ENCODE results near the gene MMEL1.
A peak's percentile ranks its signal among the peaks of the same experiment; 100 is the strongest.

Gene MMEL1

GRCh38 chr1:2560299-2561073 lies 72.3 kb downstream of the MMEL1 start:
- H2BK5ac ChIP-seq (ENCODE audit: low read length): peak overlapping the region; percentile 62
- no peaks in the 10 kb centered on the region for H3K9me3 ChIP-seq (replicated peaks in 1 of 2; ENCODE audit: control insufficient read depth in 2 of 2, insufficient read depth in 1 of 2, low read depth in 1 of 2, low read length in 2 of 2)
- H2BK120ac ChIP-seq (ENCODE audit: low read depth, low read length): no peak overlapping the region
- H3K27me3 ChIP-seq (ENCODE audit: control insufficient read depth in 3 of 3, insufficient read depth in 3 of 3, low read depth in 1 of 3, low read length in 3 of 3): peaks cover 0 to 41% (median 0%) of the 10 kb centered on the region in 3 experiments
- no peak overlapping the region for H3K18ac ChIP-seq (ENCODE audit: low read length)
- H3K4me1 ChIP-seq (ENCODE audit: control insufficient read depth in 2 of 2, insufficient read depth in 1 of 2, low read depth in 1 of 2, low read length in 2 of 2): peaks cover 7 to 15% of the 10 kb centered on the region in 2 donors
- no CpG with 5 or more reads among the region's 15 CpGs for WGBS, 2 donors (ENCODE audit: extremely low coverage in 2 of 2, insufficient read length in 2 of 2, insufficient replicate concordance in 1 of 2)
- no peak overlapping the region for H2AFZ ChIP-seq (ENCODE audit: low read length)
- DNase-seq (ENCODE audit: low spot score): no peak
- no peak overlapping the region for H3K27ac ChIP-seq (replicated peaks; ENCODE audit: low read length)
- H3K4me2 ChIP-seq (ENCODE audit: insufficient read depth, low read length, poor library complexity, severe bottlenecking): no peak overlapping the region
- H3K4ac ChIP-seq (ENCODE audit: low read length): peak overlapping the region; percentile 37
- peak overlapping the region; percentile 46 for H2BK12ac ChIP-seq (ENCODE audit: low read length)
- no peak overlapping the region for H4K8ac ChIP-seq (ENCODE audit: low read depth, low read length)
- H2BK15ac ChIP-seq (ENCODE audit: low read length): peak overlapping the region; percentile 83
- H2AK5ac ChIP-seq (ENCODE audit: low read depth, low read length): peak overlapping the region; percentile 96
- H3K9ac ChIP-seq (ENCODE audit: low read depth, low read length, poor library complexity): no peak overlapping the region
- peaks cover 1% of the 10 kb centered on the region for H3K79me1 ChIP-seq (ENCODE audit: low read depth, low read length)
- H3K23ac ChIP-seq (ENCODE audit: low read depth, low read length, poor library complexity): no peak overlapping the region
- peak overlapping the region; percentile 56 for H3K14ac ChIP-seq (ENCODE audit: low read length)
- H4K91ac ChIP-seq (ENCODE audit: low read depth, low read length, poor library complexity): no peak overlapping the region
- no peaks in the 10 kb centered on the region for H3K36me3 ChIP-seq (replicated peaks in 1 of 2; ENCODE audit: control insufficient read depth in 2 of 2, insufficient read depth in 2 of 2, low read length in 2 of 2)
- no peak overlapping the region for H3K4me3 ChIP-seq (ENCODE audit: low read length in 2 of 2)

GRCh38 chr1:2559509-2560298 lies 73.1 kb downstream of the MMEL1 start:
- Histone ChIP-seq H3K4me1 (ENCODE audit: control insufficient read depth in 2 of 2, insufficient read depth in 1 of 2, low read depth in 1 of 2, low read length in 2 of 2) (peaks cover 7 to 16% of the 10 kb centered on the region in 2 donors), H4K91ac (ENCODE audit: low read depth, low read length, poor library complexity) (no peak overlapping the region), H2AFZ (ENCODE audit: low read length) (no peak overlapping the region), H3K27ac (replicated peaks; ENCODE audit: low read length) (no peak overlapping the region), H3K9ac (ENCODE audit: low read depth, low read length, poor library complexity) (no peak overlapping the region), H2BK5ac (ENCODE audit: low read length) (no peak overlapping the region), H2BK12ac (ENCODE audit: low read length) (no peak overlapping the region), H3K18ac (ENCODE audit: low read length) (peak overlapping the region; percentile 45), H3K27me3 (ENCODE audit: control insufficient read depth in 3 of 3, insufficient read depth in 3 of 3, low read depth in 1 of 3, low read length in 3 of 3) (peaks cover 0 to 35% (median 0%) of the 10 kb centered on the region in 3 experiments), H2BK15ac (ENCODE audit: low read length) (peak overlapping the region; percentile 83), H3K36me3 (replicated peaks in 1 of 2; ENCODE audit: control insufficient read depth in 2 of 2, insufficient read depth in 2 of 2, low read length in 2 of 2) (no peaks in the 10 kb centered on the region), H2BK120ac (ENCODE audit: low read depth, low read length) (no peak overlapping the region), H3K4me2 (ENCODE audit: insufficient read depth, low read length, poor library complexity, severe bottlenecking) (no peak overlapping the region), H4K8ac (ENCODE audit: low read depth, low read length) (no peak overlapping the region), H2AK5ac (ENCODE audit: low read depth, low read length) (peak overlapping the region; percentile 96), H3K79me1 (ENCODE audit: low read depth, low read length) (peaks cover 2% of the 10 kb centered on the region), H3K14ac (ENCODE audit: low read length) (peak overlapping the region; percentile 75), H3K4me3 (ENCODE audit: low read length in 2 of 2) (no peak overlapping the region), H3K9me3 (replicated peaks in 1 of 2; ENCODE audit: control insufficient read depth in 2 of 2, insufficient read depth in 1 of 2, low read depth in 1 of 2, low read length in 2 of 2) (no peaks in the 10 kb centered on the region), H3K4ac (ENCODE audit: low read length) (no peak overlapping the region), H3K23ac (ENCODE audit: low read depth, low read length, poor library complexity) (peak overlapping the region; percentile 32)
- no peak for DNase-seq (ENCODE audit: low spot score)
- WGBS, 2 donors (ENCODE audit: extremely low coverage in 2 of 2, insufficient read length in 2 of 2, insufficient replicate concordance in 1 of 2): no CpG with 5 or more reads among the region's 35 CpGs

- Histone ChIP-seq H2AFZ (ENCODE audit: low read length) (no peak overlapping the region), H3K4me3 (ENCODE audit: low read length in 2 of 2) (no peak overlapping the region), H3K9ac (ENCODE audit: low read depth, low read length, poor library complexity) (no peak overlapping the region), H2BK120ac (ENCODE audit: low read depth, low read length) (no peak overlapping the region), H3K18ac (ENCODE audit: low read length) (peak overlapping the region; percentile 11), H2BK15ac (ENCODE audit: low read length) (no peak overlapping the region), H2BK12ac (ENCODE audit: low read length) (peak overlapping the region; percentile 88), H3K4me1 (ENCODE audit: control insufficient read depth in 2 of 2, insufficient read depth in 1 of 2, low read depth in 1 of 2, low read length in 2 of 2) (peaks cover 7 to 18% of the 10 kb centered on the region in 2 donors), H3K9me3 (replicated peaks in 1 of 2; ENCODE audit: control insufficient read depth in 2 of 2, insufficient read depth in 1 of 2, low read depth in 1 of 2, low read length in 2 of 2) (no peaks in the 10 kb centered on the region), H2BK5ac (ENCODE audit: low read length) (no peak overlapping the region), H2AK5ac (ENCODE audit: low read depth, low read length) (peak overlapping the region; percentile 100), H3K27me3 (ENCODE audit: control insufficient read depth in 3 of 3, insufficient read depth in 3 of 3, low read depth in 1 of 3, low read length in 3 of 3) (peaks cover 0 to 26% (median 0%) of the 10 kb centered on the region in 3 experiments), H3K23ac (ENCODE audit: low read depth, low read length, poor library complexity) (peak overlapping the region; percentile 3), H3K14ac (ENCODE audit: low read length) (no peak overlapping the region), H3K27ac (replicated peaks; ENCODE audit: low read length) (no peak overlapping the region), H3K79me1 (ENCODE audit: low read depth, low read length) (peaks cover 2% of the 10 kb centered on the region), H3K4ac (ENCODE audit: low read length) (no peak overlapping the region), H3K4me2 (ENCODE audit: insufficient read depth, low read length, poor library complexity, severe bottlenecking) (no peak overlapping the region), H4K8ac (ENCODE audit: low read depth, low read length) (no peak overlapping the region), H4K91ac (ENCODE audit: low read depth, low read length, poor library complexity) (no peak overlapping the region), H3K36me3 (replicated peaks in 1 of 2; ENCODE audit: control insufficient read depth in 2 of 2, insufficient read depth in 2 of 2, low read length in 2 of 2) (no peaks in the 10 kb centered on the region)
- no peak for DNase-seq (ENCODE audit: low spot score)
- no CpG with 5 or more reads among the region's 6 CpGs for WGBS, 2 donors (ENCODE audit: extremely low coverage in 2 of 2, insufficient read length in 2 of 2, insufficient replicate concordance in 1 of 2)
These were observed 74.0 kb downstream of the MMEL1 start for GRCh38 chr1:2558861-2559260.

DNA sequence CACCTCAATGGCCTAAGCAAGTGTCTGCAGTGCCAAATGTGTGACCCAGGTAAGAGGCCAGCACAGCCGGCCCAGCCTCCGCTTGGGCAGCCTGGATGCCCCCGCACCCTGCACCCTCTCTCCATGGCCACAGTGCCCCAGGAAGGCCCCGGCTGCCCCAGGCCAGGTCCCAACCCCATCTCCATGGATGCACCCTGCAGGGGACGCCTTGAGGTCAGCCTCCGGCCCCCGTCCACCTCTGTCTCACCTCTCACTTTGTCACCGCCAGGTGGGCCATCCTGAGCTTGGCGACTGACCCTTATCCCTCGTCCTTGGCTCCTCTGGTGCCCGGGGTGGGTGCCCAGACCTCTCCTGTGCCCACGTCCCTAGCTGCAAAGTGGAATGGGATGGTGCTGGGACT lies 74.4 kb downstream of the MMEL1 start:
- Histone ChIP-seq H3K27me3 (ENCODE audit: control insufficient read depth in 3 of 3, insufficient read depth in 3 of 3, low read depth in 1 of 3, low read length in 3 of 3) (peaks cover 0 to 23% (median 0%) of the 10 kb centered on the region in 3 experiments), H2BK15ac (ENCODE audit: low read length) (no peak overlapping the region), H3K4me1 (ENCODE audit: control insufficient read depth in 2 of 2, insufficient read depth in 1 of 2, low read depth in 1 of 2, low read length in 2 of 2) (peaks cover 7 to 18% of the 10 kb centered on the region in 2 donors), H3K36me3 (replicated peaks in 1 of 2; ENCODE audit: control insufficient read depth in 2 of 2, insufficient read depth in 2 of 2, low read length in 2 of 2) (no peaks in the 10 kb centered on the region), H2AK5ac (ENCODE audit: low read depth, low read length) (peak overlapping the region; percentile 100), H4K8ac (ENCODE audit: low read depth, low read length) (no peak overlapping the region), H3K18ac (ENCODE audit: low read length) (peak overlapping the region; percentile 11), H2AFZ (ENCODE audit: low read length) (no peak overlapping the region), H2BK5ac (ENCODE audit: low read length) (no peak overlapping the region), H3K27ac (replicated peaks; ENCODE audit: low read length) (no peak overlapping the region), H3K4me2 (ENCODE audit: insufficient read depth, low read length, poor library complexity, severe bottlenecking) (no peak overlapping the region), H3K9ac (ENCODE audit: low read depth, low read length, poor library complexity) (no peak overlapping the region), H3K14ac (ENCODE audit: low read length) (no peak overlapping the region), H2BK12ac (ENCODE audit: low read length) (peak overlapping the region; percentile 10), H3K4ac (ENCODE audit: low read length) (no peak overlapping the region), H4K91ac (ENCODE audit: low read depth, low read length, poor library complexity) (no peak overlapping the region), H3K23ac (ENCODE audit: low read depth, low read length, poor library complexity) (peak overlapping the region; percentile 17), H3K4me3 (ENCODE audit: low read length in 2 of 2) (no peak overlapping the region), H3K79me1 (ENCODE audit: low read depth, low read length) (peaks cover 2% of the 10 kb centered on the region), H2BK120ac (ENCODE audit: low read depth, low read length) (peak overlapping the region; percentile 47), H3K9me3 (replicated peaks in 1 of 2; ENCODE audit: control insufficient read depth in 2 of 2, insufficient read depth in 1 of 2, low read depth in 1 of 2, low read length in 2 of 2) (no peaks in the 10 kb centered on the region)
- WGBS, 2 donors (ENCODE audit: extremely low coverage in 2 of 2, insufficient read length in 2 of 2, insufficient replicate concordance in 1 of 2): no CpG with 5 or more reads among the region's 12 CpGs
- no peak for DNase-seq (ENCODE audit: low spot score)

Data from neuronal stem cell (in vitro differentiated cells).